HG03354 (cell line): Measurements from ENCODE around the gene PCDHA9.
"Not testable (repeated sequence)": the region's sequence is repeated elsewhere in the genome, so short reads cannot be mapped to it uniquely, and the experiment has no call there.

ENCODE experiments used
- ATAC-seq: cut with Tn5 transposase; IDR thresholded peaks from one replicate; pipeline ENCODE4 v1.9.1; 2021; ENCODE audit warnings: mild to moderate bottlenecking; ENCODE audit not compliant: unreplicated experiment, poor library complexity, severe bottlenecking

The PCDHA9 gene, protein sequence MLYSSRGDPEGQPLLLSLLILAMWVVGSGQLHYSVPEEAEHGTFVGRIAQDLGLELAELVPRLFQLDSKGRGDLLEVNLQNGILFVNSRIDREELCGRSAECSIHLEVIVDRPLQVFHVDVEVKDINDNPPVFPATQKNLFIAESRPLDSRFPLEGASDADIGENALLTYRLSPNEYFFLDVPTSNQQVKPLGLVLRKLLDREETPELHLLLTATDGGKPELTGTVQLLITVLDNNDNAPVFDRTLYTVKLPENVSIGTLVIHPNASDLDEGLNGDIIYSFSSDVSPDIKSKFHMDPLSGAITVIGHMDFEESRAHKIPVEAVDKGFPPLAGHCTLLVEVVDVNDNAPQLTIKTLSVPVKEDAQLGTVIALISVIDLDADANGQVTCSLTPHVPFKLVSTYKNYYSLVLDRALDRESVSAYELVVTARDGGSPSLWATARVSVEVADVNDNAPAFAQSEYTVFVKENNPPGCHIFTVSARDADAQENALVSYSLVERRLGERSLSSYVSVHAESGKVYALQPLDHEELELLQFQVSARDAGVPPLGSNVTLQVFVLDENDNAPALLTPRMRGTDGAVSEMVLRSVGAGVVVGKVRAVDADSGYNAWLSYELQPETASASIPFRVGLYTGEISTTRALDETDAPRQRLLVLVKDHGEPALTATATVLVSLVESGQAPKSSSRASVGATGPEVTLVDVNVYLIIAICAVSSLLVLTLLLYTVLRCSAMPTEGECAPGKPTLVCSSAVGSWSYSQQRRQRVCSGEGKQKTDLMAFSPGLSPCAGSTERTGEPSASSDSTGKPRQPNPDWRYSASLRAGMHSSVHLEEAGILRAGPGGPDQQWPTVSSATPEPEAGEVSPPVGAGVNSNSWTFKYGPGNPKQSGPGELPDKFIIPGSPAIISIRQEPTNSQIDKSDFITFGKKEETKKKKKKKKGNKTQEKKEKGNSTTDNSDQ

DNA sequence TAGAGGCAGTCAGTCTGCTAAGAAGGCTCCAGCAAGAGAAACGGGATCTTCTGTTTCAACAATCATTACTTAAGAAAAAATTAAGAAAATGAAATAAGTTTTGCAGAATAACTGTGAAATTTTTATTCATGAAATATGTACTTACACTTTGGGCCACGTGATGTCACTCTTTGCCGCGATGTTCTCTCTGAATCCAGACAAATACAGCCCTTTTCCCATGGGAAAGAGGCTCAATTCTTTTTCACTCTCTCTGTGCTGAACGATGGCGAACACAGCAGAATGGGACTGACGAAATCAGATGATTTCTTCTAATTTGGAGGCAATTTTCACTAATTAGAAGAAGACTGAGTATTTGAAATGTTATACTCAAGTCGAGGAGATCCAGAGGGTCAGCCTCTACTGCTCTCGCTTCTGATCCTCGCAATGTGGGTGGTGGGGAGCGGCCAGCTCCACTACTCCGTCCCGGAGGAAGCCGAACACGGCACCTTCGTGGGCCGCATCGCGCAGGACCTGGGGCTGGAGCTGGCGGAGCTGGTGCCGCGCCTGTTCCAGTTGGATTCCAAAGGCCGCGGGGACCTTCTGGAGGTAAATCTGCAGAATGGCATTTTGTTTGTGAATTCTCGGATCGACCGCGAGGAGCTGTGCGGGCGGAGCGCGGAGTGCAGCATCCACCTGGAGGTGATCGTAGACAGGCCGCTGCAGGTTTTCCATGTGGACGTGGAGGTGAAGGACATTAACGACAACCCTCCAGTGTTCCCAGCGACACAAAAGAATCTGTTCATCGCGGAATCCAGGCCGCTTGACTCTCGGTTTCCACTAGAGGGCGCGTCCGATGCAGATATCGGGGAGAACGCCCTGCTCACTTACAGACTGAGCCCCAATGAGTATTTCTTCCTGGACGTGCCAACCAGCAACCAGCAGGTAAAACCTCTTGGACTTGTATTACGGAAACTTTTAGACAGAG, at the start of gene PCDHA9:
Gene PCDHA9, plus strand, starts transcription at position 244 of the 964 bp plus-strand sequence. Its CDS starts 114 bp downstream, at position 358.
- ATAC-seq = not testable (repeated sequence)

DNA sequence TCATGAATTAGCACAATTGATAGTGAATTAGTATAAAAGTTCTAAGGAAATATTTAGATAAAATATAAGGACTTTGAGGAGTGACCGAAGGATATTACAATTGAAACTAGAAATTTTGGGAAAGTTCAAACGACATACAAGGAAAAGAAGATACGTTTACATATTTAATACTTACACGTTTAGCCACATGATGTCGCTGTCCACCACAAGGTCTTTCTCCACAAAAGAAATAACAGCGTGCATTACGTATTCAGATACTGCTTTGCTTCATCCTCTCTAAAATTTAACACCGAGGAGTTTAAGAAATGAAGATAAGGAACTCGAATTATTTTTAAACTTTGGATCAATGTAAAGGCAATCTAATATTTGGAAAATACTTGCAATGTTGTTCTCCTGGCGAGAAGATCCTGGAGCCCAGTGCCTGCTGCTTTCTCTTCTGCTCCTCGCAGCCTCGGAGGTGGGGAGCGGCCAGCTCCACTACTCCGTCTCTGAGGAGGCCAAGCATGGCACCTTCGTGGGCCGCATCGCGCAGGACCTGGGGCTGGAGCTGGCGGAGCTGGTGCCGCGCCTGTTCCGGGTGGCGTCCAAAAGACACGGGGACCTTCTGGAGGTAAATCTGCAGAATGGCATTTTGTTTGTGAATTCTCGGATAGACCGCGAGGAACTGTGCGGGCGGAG, 47.2 kb upstream of the PCDHA9 start, which contains the start of gene PCDHA3:
Gene PCDHA3, plus strand, starts transcription at position 242 of the 678 bp plus-strand sequence.
- ATAC-seq = no peak

DNA sequence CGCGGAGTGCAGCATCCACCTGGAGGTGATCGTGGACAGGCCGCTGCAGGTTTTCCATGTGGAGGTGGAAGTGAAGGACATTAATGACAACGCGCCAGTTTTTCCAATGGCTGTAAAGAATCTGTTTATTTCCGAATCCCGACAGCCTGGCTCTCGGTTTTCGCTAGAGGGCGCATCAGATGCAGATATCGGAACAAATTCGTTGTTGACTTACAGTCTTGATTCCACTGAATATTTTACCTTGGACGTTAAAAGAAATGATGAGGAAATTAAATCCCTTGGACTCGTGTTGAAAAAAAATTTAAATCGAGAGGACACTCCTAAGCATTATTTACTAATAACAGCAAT, 46.7 kb upstream of the PCDHA9 start:
- ATAC-seq = no peak

DNA sequence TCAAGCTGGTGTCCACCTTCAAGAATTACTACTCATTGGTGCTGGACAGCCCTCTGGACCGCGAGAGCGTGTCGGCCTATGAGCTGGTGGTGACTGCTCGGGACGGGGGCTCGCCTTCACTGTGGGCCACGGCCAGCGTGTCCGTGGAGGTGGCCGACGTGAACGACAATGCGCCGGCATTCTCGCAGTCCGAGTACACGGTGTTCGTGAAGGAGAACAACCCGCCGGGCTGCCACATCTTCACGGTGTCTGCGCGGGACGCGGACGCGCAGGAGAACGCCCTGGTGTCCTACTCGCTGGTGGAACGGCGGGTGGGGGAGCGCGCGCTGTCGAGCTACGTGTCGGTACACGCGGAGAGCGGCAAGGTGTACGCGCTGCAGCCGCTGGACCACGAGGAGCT, 45.8 kb upstream of the PCDHA9 start:
- not testable (repeated sequence) for ATAC-seq

DNA sequence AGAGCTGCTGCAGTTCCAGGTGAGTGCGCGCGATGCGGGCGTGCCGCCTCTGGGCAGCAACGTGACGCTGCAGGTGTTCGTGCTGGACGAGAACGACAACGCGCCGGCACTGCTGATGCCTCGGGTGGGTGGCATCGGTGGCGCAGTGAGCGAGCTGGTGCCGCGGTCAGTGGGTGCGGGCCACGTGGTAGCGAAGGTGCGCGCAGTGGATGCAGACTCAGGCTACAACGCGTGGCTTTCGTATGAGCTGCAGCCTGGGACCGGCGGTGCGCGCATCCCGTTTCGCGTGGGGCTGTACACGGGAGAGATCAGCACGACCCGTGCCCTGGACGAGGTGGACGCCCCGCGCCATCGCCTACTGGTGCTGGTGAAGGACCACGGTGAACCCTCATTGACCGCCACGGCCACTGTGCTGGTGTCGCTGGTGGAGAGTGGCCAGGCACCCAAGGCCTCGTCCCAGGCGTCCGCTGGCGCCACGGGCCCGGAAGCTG, 45.4 kb upstream of the PCDHA9 start:
- ATAC-seq = no peak

DNA sequence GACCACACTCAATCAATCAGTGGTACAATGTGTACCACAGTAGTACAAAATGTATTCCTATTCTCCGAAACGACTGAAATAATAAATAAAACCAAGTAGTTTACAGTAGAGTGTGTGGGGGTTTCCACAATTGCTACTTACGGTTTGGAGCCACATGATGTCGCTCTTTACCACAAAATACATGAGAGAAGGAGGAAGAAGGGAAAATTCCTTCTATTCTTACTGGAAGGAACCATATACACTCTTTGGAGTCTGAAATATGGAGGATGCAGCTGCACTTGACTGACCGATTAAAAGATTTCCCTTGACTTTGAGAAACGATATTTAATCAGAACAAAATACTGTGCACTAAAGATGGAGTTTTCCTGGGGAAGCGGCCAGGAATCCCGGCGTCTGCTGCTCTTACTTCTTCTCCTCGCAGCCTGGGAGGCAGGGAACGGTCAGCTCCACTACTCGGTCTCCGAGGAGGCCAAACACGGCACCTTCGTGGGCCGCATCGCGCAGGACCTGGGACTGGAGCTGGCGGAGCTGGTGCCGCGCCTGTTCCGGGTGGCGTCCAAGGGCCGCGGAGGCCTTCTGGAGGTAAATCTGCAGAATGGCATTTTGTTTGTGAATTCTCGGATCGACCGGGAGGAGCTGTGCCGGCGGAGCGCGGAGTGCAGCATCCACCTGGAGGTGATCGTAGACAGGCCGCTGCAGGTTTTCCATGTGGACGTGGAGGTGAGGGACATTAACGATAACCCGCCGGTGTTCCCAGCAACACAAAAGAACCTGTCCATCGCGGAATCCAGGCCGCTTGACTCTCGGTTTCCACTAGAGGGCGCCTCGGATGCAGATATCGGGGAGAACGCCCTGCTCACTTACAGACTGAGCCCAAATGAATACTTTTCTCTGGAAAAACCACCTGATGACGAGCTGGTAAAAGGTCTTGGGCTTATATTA, 41.1 kb upstream of the PCDHA9 start, which contains the start of gene PCDHA4:
Gene PCDHA4, plus strand, starts transcription at position 235 of the 942 bp plus-strand sequence.
- ATAC-seq = no peak

DNA sequence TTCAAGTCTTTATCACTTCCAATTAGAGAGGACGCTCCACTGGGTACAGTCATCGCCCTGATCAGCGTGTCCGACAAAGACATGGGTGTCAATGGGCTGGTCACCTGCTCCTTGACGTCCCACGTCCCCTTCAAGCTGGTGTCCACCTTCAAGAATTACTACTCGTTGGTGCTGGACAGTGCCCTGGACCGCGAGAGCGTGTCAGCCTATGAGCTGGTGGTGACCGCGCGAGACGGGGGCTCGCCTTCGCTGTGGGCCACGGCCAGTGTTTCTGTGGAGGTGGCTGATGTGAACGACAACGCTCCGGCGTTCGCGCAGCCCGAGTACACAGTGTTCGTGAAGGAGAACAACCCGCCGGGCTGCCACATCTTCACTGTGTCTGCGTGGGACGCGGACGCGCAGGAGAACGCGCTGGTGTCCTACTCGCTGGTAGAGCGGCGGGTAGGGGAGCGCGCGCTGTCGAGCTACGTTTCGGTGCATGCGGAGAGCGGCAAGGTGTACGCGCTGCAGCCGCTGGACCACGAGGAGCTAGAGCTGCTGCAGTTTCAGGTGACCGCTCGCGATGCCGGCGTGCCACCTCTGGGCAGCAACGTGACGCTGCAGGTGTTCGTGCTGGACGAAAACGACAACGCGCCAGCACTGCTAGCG, 39.8 kb upstream of the PCDHA9 start:
- ATAC-seq = not testable (repeated sequence)

DNA sequence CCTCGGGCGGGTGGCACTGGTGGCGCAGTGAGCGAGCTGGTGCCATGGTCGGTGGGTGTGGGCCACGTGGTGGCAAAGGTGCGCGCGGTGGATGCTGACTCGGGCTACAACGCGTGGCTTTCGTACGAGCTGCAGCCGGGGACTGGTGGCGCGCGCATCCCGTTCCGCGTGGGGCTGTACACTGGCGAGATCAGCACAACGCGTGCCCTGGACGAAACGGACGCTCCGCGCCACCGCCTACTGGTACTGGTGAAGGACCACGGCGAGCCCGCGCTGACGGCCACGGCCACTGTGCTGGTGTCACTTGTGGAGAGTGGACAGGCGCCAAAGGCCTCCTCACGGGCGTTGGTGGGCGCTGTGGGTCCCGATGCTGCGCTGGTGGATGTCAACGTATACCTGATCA, 39.3 kb upstream of the PCDHA9 start:
- no peak for ATAC-seq

DNA sequence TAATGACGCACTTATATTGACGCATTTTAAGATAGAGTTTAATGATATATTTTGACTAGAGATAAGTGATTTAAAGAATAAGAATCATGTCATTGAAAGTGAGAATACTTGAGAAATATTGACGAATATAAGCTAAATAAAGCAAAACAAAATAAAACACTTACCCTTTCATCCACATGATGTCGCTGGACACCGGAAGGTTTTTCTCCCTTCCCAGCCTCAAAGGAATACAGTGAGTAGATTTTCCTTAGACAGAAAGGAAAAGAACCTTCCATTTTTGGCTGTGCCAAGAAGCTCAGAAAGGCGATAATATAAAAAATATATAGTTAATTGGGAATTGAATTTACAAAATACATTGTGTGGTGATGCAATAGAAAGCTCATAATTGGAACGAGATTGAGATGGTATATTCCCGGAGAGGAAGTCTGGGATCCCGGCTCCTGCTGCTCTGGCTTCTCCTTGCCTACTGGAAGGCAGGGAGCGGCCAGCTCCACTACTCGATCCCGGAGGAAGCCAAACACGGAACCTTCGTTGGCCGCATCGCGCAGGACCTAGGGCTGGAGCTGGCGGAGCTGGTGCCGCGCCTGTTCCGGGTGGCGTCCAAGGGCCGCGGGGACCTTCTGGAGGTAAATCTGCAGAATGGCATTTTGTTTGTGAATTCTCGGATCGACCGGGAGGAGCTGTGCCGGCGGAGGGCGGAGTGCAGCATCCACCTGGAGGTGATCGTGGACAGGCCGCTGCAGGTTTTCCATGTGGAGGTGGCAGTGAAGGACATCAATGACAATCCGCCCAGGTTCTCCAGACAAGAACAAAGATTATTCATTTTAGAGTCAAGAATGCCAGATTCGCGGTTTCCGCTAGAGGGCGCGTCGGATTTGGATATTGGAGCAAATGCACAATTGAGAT, 26.6 kb upstream of the PCDHA9 start, which contains the start of gene PCDHA5:
Gene PCDHA5, plus strand, starts transcription at position 239 of the 906 bp plus-strand sequence.
- ATAC-seq = no peak

DNA sequence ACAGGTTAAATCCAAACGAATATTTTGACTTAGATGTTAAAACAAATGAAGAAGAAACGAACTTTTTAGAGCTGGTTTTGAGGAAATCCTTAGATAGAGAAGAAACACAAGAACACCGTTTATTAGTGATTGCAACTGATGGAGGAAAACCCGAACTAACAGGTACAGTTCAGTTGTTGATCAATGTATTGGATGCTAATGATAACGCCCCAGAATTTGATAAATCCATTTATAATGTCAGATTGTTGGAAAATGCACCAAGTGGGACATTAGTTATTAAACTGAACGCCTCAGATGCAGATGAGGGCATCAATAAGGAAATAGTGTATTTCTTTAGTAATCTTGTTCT, 25.9 kb upstream of the PCDHA9 start:
- no peak for ATAC-seq

DNA sequence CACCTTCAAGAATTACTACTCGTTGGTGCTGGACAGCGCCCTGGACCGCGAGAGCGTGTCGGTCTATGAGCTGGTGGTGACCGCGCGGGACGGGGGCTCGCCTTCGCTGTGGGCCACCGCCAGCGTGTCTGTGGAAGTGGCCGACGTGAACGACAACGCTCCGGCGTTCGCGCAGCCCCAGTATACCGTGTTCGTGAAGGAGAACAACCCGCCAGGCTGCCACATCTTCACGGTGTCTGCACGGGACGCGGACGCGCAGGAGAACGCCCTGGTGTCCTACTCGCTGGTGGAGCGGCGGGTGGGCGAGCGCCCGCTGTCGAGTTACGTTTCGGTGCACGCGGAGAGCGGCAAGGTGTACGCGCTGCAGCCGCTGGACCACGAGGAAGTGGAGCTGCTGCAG, 25.2 kb upstream of the PCDHA9 start:
- not testable (repeated sequence) for ATAC-seq

DNA sequence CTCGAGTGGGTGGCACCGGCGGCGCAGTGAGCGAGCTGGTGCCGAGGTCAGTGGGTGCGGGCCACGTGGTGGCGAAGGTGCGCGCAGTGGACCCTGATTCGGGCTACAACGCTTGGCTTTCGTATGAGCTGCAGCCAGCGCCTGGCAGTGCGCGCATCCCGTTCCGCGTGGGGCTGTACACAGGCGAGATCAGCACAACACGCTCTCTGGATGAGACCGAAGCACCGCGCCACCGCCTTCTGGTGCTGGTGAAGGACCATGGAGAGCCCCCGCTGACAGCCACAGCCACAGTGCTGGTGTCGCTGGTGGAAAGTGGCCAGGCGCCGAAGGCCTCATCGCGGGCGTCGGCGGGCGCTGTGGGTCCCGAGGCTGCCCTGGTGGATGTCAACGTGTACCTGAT, 24.7 kb upstream of the PCDHA9 start:
- ATAC-seq = no peak

DNA sequence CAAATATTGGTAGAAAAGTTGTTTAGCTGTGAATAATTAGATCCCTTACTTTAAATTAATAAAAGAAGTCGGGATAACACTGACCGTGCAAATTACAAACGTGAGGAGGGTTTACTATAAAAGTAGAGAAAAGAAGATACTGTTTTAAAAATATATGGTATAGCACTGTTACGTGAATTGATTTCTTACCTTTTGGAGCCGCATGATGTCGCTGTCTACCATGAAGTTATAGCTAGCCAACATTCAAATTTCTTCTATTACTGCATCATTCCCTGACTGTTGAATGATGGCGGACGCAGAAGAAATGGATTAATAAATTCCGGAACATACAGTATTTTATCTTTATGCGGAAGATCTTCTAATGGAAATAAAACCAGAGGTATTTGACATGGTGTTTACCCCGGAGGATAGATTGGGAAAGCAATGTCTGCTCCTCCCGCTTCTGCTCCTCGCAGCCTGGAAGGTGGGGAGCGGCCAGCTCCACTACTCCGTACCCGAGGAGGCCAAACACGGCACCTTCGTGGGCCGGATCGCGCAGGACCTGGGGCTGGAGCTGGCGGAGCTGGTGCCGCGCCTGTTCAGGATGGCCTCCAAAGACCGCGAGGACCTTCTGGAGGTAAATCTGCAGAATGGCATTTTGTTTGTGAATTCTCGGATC, 20.3 kb upstream of the PCDHA9 start, which contains the start of gene PCDHA6:
Gene PCDHA6, plus strand, starts transcription at position 257 of the 658 bp plus-strand sequence. Its CDS starts 132 bp downstream, at position 389.
- ATAC-seq = no peak

DNA sequence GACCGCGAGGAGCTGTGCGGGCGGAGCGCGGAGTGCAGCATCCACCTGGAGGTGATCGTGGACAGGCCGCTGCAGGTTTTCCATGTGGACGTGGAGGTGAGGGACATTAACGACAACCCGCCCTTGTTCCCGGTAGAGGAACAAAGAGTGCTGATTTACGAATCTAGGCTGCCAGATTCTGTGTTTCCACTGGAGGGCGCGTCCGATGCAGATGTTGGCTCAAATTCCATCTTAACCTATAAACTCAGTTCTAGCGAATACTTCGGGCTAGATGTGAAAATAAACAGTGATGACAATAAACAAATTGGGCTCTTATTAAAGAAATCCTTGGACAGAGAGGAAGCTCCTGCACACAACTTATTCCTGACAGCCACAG, 19.8 kb upstream of the PCDHA9 start:
- ATAC-seq = no peak
